PFSK-1 (cell line): ENCODE data around the gene YRDC.

Experiments
- POLR2AphosphoS5 ChIP-seq: IDR thresholded peaks from 2 replicates; pipeline ENCODE4 v1.6.1; 2012; ENCODE audit warnings: low read depth, mild to moderate bottlenecking, control low read depth, low read length, moderate library complexity
- REST ChIP-seq, 2 experiments: IDR thresholded peaks; 2 replicates each; pipeline versions ENCODE4 v1.6.1 to v1.8.0; 2011 to 2012; ENCODE audit warnings: low read depth in 2 of 2, low read length in 2 of 2, control low read depth in 1 of 2, inconsistent platforms in 1 of 2, mild to moderate bottlenecking in 1 of 2, moderate library complexity in 1 of 2; ENCODE audit not compliant: insufficient read depth in 1 of 2
- SIN3A ChIP-seq: IDR thresholded peaks from 2 replicates; pipeline ENCODE4 v1.6.1; 2012; ENCODE audit warnings: mild to moderate bottlenecking, low read length, moderate library complexity, borderline replicate concordance; ENCODE audit not compliant: insufficient read depth

DNA sequence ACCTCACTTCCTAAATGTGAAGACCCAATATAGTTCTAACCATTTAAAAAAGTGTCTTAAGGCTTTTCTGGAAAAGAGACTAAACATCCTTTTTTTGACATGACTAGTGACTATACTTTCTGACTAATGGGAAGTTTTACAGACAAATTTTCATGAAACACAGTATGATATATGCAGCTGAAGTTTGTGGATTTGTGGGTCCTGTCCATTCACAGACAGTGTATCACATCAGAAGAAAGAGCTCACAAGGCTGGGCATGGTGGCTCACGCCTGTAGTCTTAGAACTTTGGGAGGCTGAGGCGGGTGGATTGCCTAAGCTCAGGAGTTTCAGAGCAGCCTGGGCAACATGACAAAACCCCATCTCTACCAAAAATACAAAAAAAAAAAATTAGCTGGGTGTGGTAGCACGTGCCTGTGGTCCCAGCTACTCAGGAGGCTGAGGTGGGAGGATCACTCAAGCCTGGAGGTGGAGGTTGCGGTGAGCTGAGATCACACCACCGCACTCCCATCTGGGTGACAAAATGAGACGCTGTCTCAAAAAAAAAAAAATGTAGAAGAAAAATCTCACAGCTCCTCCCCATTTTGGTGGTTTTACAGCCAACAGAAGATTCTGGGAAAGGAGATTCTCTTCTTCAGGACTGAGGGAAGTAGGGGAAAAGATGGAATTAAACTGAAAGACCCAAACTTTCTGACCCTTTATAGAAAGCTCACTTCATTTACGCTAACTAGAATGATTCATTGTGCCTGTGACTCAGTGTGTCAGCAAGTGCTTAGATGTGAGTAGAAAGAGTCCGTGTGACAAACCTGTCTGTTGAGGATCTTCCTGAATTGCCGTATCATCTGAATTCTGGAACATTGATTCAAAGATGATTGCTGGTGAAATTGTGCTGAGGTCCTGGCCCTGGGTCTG, 15.2 kb upstream of the YRDC start:
- TF ChIP-seq POLR2AphosphoS5 (no peak), SIN3A (no peak), REST (IDR thresholded peaks at IDR 0.05; ENCODE audit: insufficient read depth in 1 of 2, low read depth in 2 of 2, low read length in 2 of 2) (no peak)
